ENCODE results near the gene PRR3. TPM values are rescaled to one million over a fixed set of nuclear protein-coding genes. Genes with fewer than 3 reads are reported as not detected.
"Not testable (repeated sequence)": the region's sequence is repeated elsewhere in the genome, so short reads cannot be mapped to it uniquely, and the experiment has no call there.

Gene PRR3
- total RNA-seq = 6.8 TPM

GRCh38 chr6:30556906-30557682 lies at the start of gene PRR3:
Gene PRR3, plus strand, starts transcription at chr6:30557295. Its CDS starts 50 bp downstream, at chr6:30557345.
- Histone ChIP-seq H3K4me1 (ENCODE audit: insufficient read depth, low read length) (peaks cover 24% of the 10 kb centered on the region), H3K9me3 (ENCODE audit: low read depth, low read length) (no peaks in the 10 kb centered on the region), H3K4me3 (ENCODE audit: low read length) (peak within 1 kb of the TSS; percentile 67), H3K27me3 (ENCODE audit: insufficient read depth, low read length) (no peaks in the 10 kb centered on the region)

GRCh38 chr6:30507849-30508827 lies 49.0 kb upstream of the PRR3 start:
- Histone ChIP-seq H3K27me3 (ENCODE audit: insufficient read depth, low read length) (no peaks in the 10 kb centered on the region), H3K4me1 (ENCODE audit: insufficient read depth, low read length) (peaks cover 89% of the 10 kb centered on the region), H3K9me3 (ENCODE audit: low read depth, low read length) (no peaks in the 10 kb centered on the region), H3K4me3 (ENCODE audit: low read length) (no peak overlapping the region)

DNA sequence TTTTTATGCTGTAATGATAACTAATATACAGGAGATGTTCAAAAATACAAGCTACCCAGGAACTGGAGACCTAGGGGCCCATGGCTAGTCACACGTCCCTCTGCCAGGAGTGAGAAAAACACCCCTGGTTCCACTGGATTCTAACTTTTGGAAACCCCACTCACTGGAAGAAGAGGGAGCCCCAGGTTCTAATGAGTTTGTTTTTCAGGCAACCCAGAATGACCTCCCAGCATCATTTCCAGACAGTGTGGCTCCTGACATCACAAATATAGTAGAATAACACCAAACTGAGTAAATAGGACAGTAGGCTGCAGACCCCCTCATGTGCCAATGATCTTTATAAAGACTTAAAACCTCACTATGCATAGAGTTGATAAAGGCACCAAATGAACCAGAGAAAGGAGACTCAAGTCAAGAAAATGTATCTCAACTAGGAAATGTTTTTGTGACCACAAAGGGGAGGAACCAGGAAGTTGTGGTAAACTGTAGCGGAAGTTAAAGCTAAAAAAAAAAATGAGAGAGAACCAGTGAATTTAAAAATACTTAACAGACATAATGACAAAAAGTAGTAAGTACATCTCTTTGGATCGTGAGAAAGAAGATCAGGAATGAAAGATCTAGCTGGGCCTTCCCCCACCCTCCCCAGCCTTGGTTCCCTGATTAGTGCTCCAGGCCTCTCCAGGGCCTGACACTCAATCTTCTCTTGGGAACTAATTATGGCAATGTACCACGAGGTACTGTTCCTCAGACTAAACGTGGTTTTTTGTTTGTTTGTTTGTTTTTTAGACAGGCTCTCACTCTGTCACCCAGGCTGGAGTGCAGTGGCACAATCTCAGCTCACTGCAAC lies 48.0 kb upstream of the PRR3 start:
- Histone ChIP-seq H3K9me3 (ENCODE audit: low read depth, low read length) (no peaks in the 10 kb centered on the region), H3K4me1 (ENCODE audit: insufficient read depth, low read length) (peaks cover 90% of the 10 kb centered on the region), H3K27me3 (ENCODE audit: insufficient read depth, low read length) (no peaks in the 10 kb centered on the region), H3K4me3 (ENCODE audit: low read length) (no peak overlapping the region)

- H3K9me3 ChIP-seq (ENCODE audit: low read depth, low read length) = no peaks in the 10 kb centered on the region
- no peaks in the 10 kb centered on the region for H3K27me3 ChIP-seq (ENCODE audit: insufficient read depth, low read length)
- peaks cover 92% of the 10 kb centered on the region for H3K4me1 ChIP-seq (ENCODE audit: insufficient read depth, low read length)
- H3K4me3 ChIP-seq (ENCODE audit: low read length) = no peak overlapping the region
These were observed 46.5 kb upstream of the PRR3 start for GRCh38 chr6:30510419-30511168.

DNA sequence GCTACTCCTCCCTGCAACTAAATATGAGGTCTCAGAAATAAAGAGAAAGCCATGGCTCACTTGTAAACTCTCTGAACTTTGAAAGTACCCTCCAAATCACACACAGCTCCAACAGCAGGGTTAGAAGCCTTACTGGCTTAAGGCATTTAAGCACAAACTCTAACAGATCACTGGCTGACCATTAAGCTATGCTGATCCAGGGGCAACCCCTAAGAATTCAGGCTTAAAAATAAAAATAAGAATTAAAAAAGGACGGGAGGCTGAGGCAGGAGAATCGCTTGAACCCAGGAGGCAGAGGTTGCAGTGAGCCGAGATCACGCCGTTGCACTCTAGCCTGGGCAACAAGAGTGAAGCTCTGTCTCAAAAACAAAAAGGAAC lies 45.9 kb upstream of the PRR3 start:
- Histone ChIP-seq H3K27me3 (ENCODE audit: insufficient read depth, low read length) (no peaks in the 10 kb centered on the region), H3K9me3 (ENCODE audit: low read depth, low read length) (no peaks in the 10 kb centered on the region), H3K4me1 (ENCODE audit: insufficient read depth, low read length) (peaks cover 96% of the 10 kb centered on the region), H3K4me3 (ENCODE audit: low read length) (no peak overlapping the region)

DNA sequence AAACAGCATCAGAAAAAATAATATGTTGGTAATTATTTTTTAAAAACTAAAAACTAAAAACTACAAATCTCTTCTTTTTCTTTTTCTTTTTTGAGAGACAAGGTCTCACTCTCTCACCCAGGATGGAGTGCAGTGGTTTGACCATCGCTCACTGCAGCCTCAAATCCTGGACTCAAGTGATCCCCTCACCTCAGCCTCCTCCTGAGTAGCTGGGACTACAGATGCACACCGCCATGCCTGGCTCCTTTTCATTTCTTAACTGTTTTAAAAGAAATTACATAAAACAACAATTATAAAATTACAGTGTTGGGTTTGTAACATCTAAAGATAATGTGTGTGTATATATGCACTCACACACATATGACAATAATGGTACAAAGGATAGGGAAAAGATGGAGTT lies 43.6 kb upstream of the PRR3 start:
- no peaks in the 10 kb centered on the region for H3K27me3 ChIP-seq (ENCODE audit: insufficient read depth, low read length)
- no peaks in the 10 kb centered on the region for H3K9me3 ChIP-seq (ENCODE audit: low read depth, low read length)
- peaks cover 95% of the 10 kb centered on the region for H3K4me1 ChIP-seq (ENCODE audit: insufficient read depth, low read length)
- H3K4me3 ChIP-seq (ENCODE audit: low read length) = no peak overlapping the region

DNA sequence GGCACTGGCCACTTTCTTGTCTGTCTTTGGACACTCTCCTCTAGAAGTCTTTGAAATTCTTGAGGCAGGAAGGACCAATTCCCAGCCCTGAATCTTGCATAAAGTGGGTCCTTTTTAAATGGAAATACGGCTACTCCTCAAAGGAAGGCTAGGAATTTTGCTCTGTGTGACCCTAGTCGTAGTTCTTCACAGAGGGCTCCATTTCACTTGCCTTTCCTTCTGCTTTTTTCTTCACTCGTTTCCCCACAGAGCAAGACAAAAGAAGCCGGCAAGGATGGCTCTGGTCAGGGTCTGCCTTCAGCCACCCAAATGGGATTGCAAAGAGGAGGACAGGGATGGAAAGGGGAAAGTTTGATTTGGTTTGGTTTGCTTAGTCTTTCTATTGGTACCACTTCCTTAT lies 42.0 kb upstream of the PRR3 start:
- no peak overlapping the region for H3K4me3 ChIP-seq (ENCODE audit: low read length)
- H3K9me3 ChIP-seq (ENCODE audit: low read depth, low read length) = no peaks in the 10 kb centered on the region
- H3K4me1 ChIP-seq (ENCODE audit: insufficient read depth, low read length) = peaks cover 86% of the 10 kb centered on the region
- no peaks in the 10 kb centered on the region for H3K27me3 ChIP-seq (ENCODE audit: insufficient read depth, low read length)

- no peaks in the 10 kb centered on the region for H3K9me3 ChIP-seq (ENCODE audit: low read depth, low read length)
- H3K27me3 ChIP-seq (ENCODE audit: insufficient read depth, low read length) = no peaks in the 10 kb centered on the region
- peaks cover 75% of the 10 kb centered on the region for H3K4me1 ChIP-seq (ENCODE audit: insufficient read depth, low read length)
- H3K4me3 ChIP-seq (ENCODE audit: low read length) = peak overlapping the region; percentile 47
These were observed 40.9 kb upstream of the PRR3 start for GRCh38 chr6:30515944-30516753.

DNA sequence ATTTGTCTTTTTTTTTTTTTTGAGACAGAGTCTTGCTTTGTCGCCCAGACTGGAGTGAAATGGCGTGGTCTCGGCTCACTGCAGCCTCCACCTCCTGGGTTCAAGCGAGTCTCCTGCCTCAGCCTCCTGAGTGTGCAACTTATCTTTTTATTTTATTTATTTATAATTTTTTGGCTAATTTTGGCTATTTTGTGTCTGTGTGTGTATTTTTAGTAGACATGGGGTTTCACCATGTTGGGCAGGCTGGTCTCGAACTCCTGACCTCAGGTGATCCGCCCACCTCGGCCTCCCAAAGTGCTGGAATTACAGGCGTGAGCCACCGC lies 40.4 kb upstream of the PRR3 start:
- not testable (repeated sequence) for H3K27me3 ChIP-seq (ENCODE audit: insufficient read depth, low read length); H3K9me3 ChIP-seq (ENCODE audit: low read depth, low read length); H3K4me3 ChIP-seq (ENCODE audit: low read length)
- H3K4me1 ChIP-seq (ENCODE audit: insufficient read depth, low read length) = peaks cover 70% of the 10 kb centered on the region

GRCh38 chr6:30517767-30518504 lies 39.2 kb upstream of the PRR3 start:
- H3K4me1 ChIP-seq (ENCODE audit: insufficient read depth, low read length) = peaks cover 58% of the 10 kb centered on the region
- not testable (repeated sequence) for H3K9me3 ChIP-seq (ENCODE audit: low read depth, low read length); H3K4me3 ChIP-seq (ENCODE audit: low read length); H3K27me3 ChIP-seq (ENCODE audit: insufficient read depth, low read length)

- not testable (repeated sequence) for H3K4me3 ChIP-seq (ENCODE audit: low read length); H3K27me3 ChIP-seq (ENCODE audit: insufficient read depth, low read length); H3K9me3 ChIP-seq (ENCODE audit: low read depth, low read length)
- H3K4me1 ChIP-seq (ENCODE audit: insufficient read depth, low read length) = peaks cover 52% of the 10 kb centered on the region
These were observed 38.5 kb upstream of the PRR3 start for GRCh38 chr6:30518505-30519145.

GRCh38 chr6:30520522-30520921 lies 36.6 kb upstream of the PRR3 start:
- Histone ChIP-seq H3K27me3 (ENCODE audit: insufficient read depth, low read length) (no peaks in the 10 kb centered on the region), H3K9me3 (ENCODE audit: low read depth, low read length) (no peaks in the 10 kb centered on the region), H3K4me3 (ENCODE audit: low read length) (no peak overlapping the region), H3K4me1 (ENCODE audit: insufficient read depth, low read length) (peaks cover 33% of the 10 kb centered on the region)

GRCh38 chr6:30521082-30521481 lies 36.0 kb upstream of the PRR3 start:
- not testable (repeated sequence) for H3K9me3 ChIP-seq (ENCODE audit: low read depth, low read length); H3K4me3 ChIP-seq (ENCODE audit: low read length); H3K27me3 ChIP-seq (ENCODE audit: insufficient read depth, low read length)
- peaks cover 28% of the 10 kb centered on the region for H3K4me1 ChIP-seq (ENCODE audit: insufficient read depth, low read length)

Data from mononuclear cell (primary cell).